Testis (tissue), 2 donors: ENCODE data around the gene PLEKHM1.
"Not testable (repeated sequence)": the region's sequence is repeated elsewhere in the genome, so short reads cannot be mapped to it uniquely, and the experiment has no call there.

Source experiments
- POLR2A ChIP-seq: fragments of 450-650 bp; IDR thresholded peaks from one replicate; pipeline ENCODE4 v1.6.1; 2017; ENCODE audit warnings: antibody characterized with exemption, mild to moderate bottlenecking, moderate library complexity
- TF ChIP-seq, protein P1 (sequence below), 3 experiments: fragments of 450-650 bp in 2 of 3; fragments of 200-600 bp in 1 of 3; sonication (generic) in 1 of 3; IDR thresholded peaks; one replicate each; pipeline ENCODE4 v1.5.1; 2016 to 2019; ENCODE audit warnings: antibody characterized with exemption in 3 of 3, mild to moderate bottlenecking in 2 of 3, moderate library complexity in 1 of 3

DNA sequence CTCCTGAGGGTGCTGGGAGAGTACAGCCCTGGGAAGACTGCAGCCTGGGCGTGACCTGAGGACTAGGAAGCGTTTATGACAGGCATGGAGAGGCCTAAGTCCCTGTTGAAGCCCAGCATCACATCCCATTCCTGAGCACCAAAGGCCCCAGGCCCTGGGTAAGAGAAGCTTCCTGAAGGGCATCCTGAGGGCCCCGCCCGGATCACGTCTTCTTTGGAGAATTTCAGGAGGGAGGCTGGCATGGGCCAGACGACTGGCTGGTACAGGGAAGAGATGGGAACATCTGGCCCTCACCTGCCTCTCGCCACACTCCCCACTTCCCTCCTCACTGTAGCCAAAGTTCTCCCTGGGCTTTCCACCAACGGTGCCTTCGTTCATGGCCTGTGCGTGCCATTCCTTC, 46.2 kb downstream of the PLEKHM1 start:
- not testable (repeated sequence) for TF ChIP-seq POLR2A
- TF ChIP-seq, protein P1, sequence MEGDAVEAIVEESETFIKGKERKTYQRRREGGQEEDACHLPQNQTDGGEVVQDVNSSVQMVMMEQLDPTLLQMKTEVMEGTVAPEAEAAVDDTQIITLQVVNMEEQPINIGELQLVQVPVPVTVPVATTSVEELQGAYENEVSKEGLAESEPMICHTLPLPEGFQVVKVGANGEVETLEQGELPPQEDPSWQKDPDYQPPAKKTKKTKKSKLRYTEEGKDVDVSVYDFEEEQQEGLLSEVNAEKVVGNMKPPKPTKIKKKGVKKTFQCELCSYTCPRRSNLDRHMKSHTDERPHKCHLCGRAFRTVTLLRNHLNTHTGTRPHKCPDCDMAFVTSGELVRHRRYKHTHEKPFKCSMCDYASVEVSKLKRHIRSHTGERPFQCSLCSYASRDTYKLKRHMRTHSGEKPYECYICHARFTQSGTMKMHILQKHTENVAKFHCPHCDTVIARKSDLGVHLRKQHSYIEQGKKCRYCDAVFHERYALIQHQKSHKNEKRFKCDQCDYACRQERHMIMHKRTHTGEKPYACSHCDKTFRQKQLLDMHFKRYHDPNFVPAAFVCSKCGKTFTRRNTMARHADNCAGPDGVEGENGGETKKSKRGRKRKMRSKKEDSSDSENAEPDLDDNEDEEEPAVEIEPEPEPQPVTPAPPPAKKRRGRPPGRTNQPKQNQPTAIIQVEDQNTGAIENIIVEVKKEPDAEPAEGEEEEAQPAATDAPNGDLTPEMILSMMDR (IDR thresholded peaks at IDR 0.05), result not testable (repeated sequence)
